Chondrocyte (in vitro differentiated cells): Measurements from ENCODE around the gene TINAG. TPM values are rescaled to one million over a fixed set of nuclear protein-coding genes. Genes with fewer than 3 reads are reported as not detected.
A peak's percentile ranks its signal among the peaks of the same experiment; 100 is the strongest.
"Not testable (repeated sequence)": the region's sequence is repeated elsewhere in the genome, so short reads cannot be mapped to it uniquely, and the experiment has no call there.

Source experiments
- DNase-seq: peaks from one replicate; pipeline ENCODE4 v3.0.0; 2021; ENCODE audit warnings: mixed read lengths, low spot score
- H3K27ac Mint-ChIP-seq: one replicate; pipeline ENCODE4 v1.8.0; 2021; ENCODE audit warnings: mild to moderate bottlenecking, moderate library complexity, mixed read lengths; ENCODE audit not compliant: unreplicated experiment
- H3K27me3 Mint-ChIP-seq: 2 replicates; pipeline ENCODE4 v1.8.0; 2021; ENCODE audit warnings: low read depth, mixed read lengths
- H3K36me3 Mint-ChIP-seq: 2 replicates; pipeline ENCODE4 v1.8.0; 2021; ENCODE audit warnings: low read depth, mixed read lengths
- H3K4me1 Mint-ChIP-seq: 2 replicates; pipeline ENCODE4 v1.8.0; 2021; ENCODE audit warnings: low read depth, mild to moderate bottlenecking, mixed read lengths
- H3K4me3 Mint-ChIP-seq: one replicate; pipeline ENCODE4 v1.8.0; 2021; ENCODE audit warnings: mild to moderate bottlenecking, moderate library complexity, mixed read lengths; ENCODE audit not compliant: unreplicated experiment
- H3K9me3 Mint-ChIP-seq: 2 replicates; pipeline ENCODE4 v1.8.0; 2021; ENCODE audit warnings: low read depth, mixed read lengths
- CTCF ChIP-seq: fragments of 200-600 bp; sonication (generic); IDR thresholded peaks from 2 replicates; pipeline ENCODE4 v1.5.0; 2021; ENCODE audit warnings: antibody characterized with exemption, mild to moderate bottlenecking, moderate library complexity
- total RNA-seq: library from RNA; stranded (reverse); gene quantifications from 3 replicates; pipeline ENCODE4 v1.2.1, GENCODE V29; 2021

TINAG gene
- total RNA-seq, 1 donor from 2014 or later = not detected

- Mint-ChIP-seq H3K9me3 (peaks cover 39% of the 10 kb centered on the region), H3K36me3 (peaks cover 24% of the 10 kb centered on the region), H3K4me3 (no peak overlapping the region), H3K4me1 (peaks cover 5% of the 10 kb centered on the region), H3K27ac (no peak overlapping the region), H3K27me3 (no peaks in the 10 kb centered on the region)
- DNase-seq = no peak
- TF ChIP-seq CTCF = no peak
Observed at GRCh38 chr6:54327631-54328030, 19.4 kb downstream of the TINAG start.

GRCh38 chr6:54331571-54331970, 23.3 kb downstream of the TINAG start:
- Mint-ChIP-seq H3K9me3 (peaks cover 41% of the 10 kb centered on the region), H3K36me3 (peaks cover 26% of the 10 kb centered on the region), H3K4me1 (peaks cover 27% of the 10 kb centered on the region)
- not testable (repeated sequence) for H3K27ac Mint-ChIP-seq, H3K4me3 Mint-ChIP-seq, DNase-seq, H3K27me3 Mint-ChIP-seq

- Mint-ChIP-seq H3K4me3 (no peak overlapping the region), H3K36me3 (peaks cover 10% of the 10 kb centered on the region), H3K9me3 (peaks cover 18% of the 10 kb centered on the region), H3K4me1 (peaks cover 22% of the 10 kb centered on the region), H3K27ac (peak overlapping the region; percentile 84), H3K27me3 (no peaks in the 10 kb centered on the region)
- DNase-seq = no peak
- TF ChIP-seq CTCF = no peak
Observed at GRCh38 chr6:54335871-54336270, 27.6 kb downstream of the TINAG start.

- no peak for DNase-seq
- Mint-ChIP-seq H3K27ac (no peak overlapping the region), H3K9me3 (peaks cover 4% of the 10 kb centered on the region), H3K27me3 (peaks cover 4% of the 10 kb centered on the region), H3K4me1 (no peaks in the 10 kb centered on the region), H3K4me3 (no peak overlapping the region), H3K36me3 (no peaks in the 10 kb centered on the region)
- no peak for TF ChIP-seq CTCF
Observed at GRCh38 chr6:54353975-54354374, 45.7 kb downstream of the TINAG start.

GRCh38 chr6:54354608-54355007, 46.4 kb downstream of the TINAG start:
- no peak for TF ChIP-seq CTCF
- H3K9me3 Mint-ChIP-seq = peaks cover 4% of the 10 kb centered on the region
- H3K36me3 Mint-ChIP-seq = no peaks in the 10 kb centered on the region
- no peaks in the 10 kb centered on the region for H3K4me1 Mint-ChIP-seq
- H3K27me3 Mint-ChIP-seq = peaks cover 4% of the 10 kb centered on the region
- no peak overlapping the region for H3K4me3 Mint-ChIP-seq
- DNase-seq = no peak
- no peak overlapping the region for H3K27ac Mint-ChIP-seq

- Mint-ChIP-seq H3K4me1 (no peaks in the 10 kb centered on the region), H3K27ac (no peak overlapping the region), H3K9me3 (no peaks in the 10 kb centered on the region), H3K36me3 (no peaks in the 10 kb centered on the region), H3K4me3 (no peak overlapping the region), H3K27me3 (peaks cover 4% of the 10 kb centered on the region)
- no peak for DNase-seq
- no peak for TF ChIP-seq CTCF
Observed at GRCh38 chr6:54357141-54357540, 48.9 kb downstream of the TINAG start.
